Upper lobe of left lung (tissue), 6 donors: Measurements from ENCODE around the gene CLASRP. TPM values are rescaled to one million over a fixed set of nuclear protein-coding genes. Genes with fewer than 3 reads are reported as not detected.
A peak's percentile ranks its signal among the peaks of the same experiment; 100 is the strongest.

Experiments used
- ATAC-seq, 2 donors: fragments of 200-7000 bp; cut with Tn5 transposase; one replicate each; pipeline ENCODE4 v1.9.1; 2022; ENCODE audit warnings: mild to moderate bottlenecking in 2 of 2, moderate library complexity in 2 of 2; ENCODE audit not compliant: low FRiP score in 2 of 2
- DNase-seq, 2 donors: peaks; one replicate each; pipeline ENCODE4 v3.0.0-alpha.2; 2019 to 2020
- H3K27ac ChIP-seq, 4 donors: fragments of 200-600 bp; sonication (generic); one replicate each; pipeline ENCODE4 v1.5.1; 2016 to 2019
- H3K27me3 ChIP-seq, 4 donors: fragments of 200-600 bp; sonication (generic); one replicate each; pipeline ENCODE4 v1.5.1; 2017 to 2019
- H3K36me3 ChIP-seq, 4 donors: fragments of 200-600 bp; sonication (generic); one replicate each; pipeline ENCODE4 v1.5.1; 2016 to 2019
- H3K4me1 ChIP-seq, 4 donors: fragments of 200-600 bp; sonication (generic); one replicate each; pipeline ENCODE4 v1.5.1; 2018 to 2019
- H3K4me3 ChIP-seq, 4 donors: fragments of 200-600 bp; sonication (generic); one replicate each; pipeline ENCODE4 v1.5.1; 2017 to 2019; ENCODE audit warnings: mild to moderate bottlenecking in 2 of 4, moderate library complexity in 1 of 4
- H3K9me3 ChIP-seq, 4 donors: fragments of 200-600 bp; sonication (generic); one replicate each; pipeline ENCODE4 v1.5.1; 2018 to 2019
- CTCF ChIP-seq, 6 experiments: fragments of 450-650 bp in 4 of 6; fragments of 200-600 bp in 2 of 6; sonication (generic) in 2 of 6; IDR thresholded peaks; one replicate each; pipeline ENCODE4 v1.5.1; 2016 to 2019; ENCODE audit warnings: antibody characterized with exemption in 6 of 6
- EP300 ChIP-seq, 4 donors: sonication (generic); formaldehyde crosslinking; IDR thresholded peaks; one replicate each; pipeline ENCODE4 v1.5.1; 2017; ENCODE audit warnings: antibody characterized with exemption in 4 of 4, control low read depth in 2 of 4
- POLR2A ChIP-seq, 4 donors: fragments of 450-650 bp; IDR thresholded peaks; one replicate each; pipeline ENCODE4 v1.5.1; 2016 to 2017; ENCODE audit warnings: antibody characterized with exemption in 4 of 4, mild to moderate bottlenecking in 2 of 4
- POLR2AphosphoS5 ChIP-seq, 2 donors: sonication (generic); formaldehyde crosslinking; IDR thresholded peaks; one replicate each; pipeline ENCODE4 v1.5.1; 2017; ENCODE audit warnings: antibody characterized with exemption in 2 of 2
- WGBS, 2 donors: methylation state at CpG; one replicate each; pipeline ENCODE4 v1.1.5; 2017 to 2018; 5-methylcytosine and 5-hydroxymethylcytosine counted together
- total RNA-seq, 6 donors: library from RNA; depleted of rRNA in 4 of 6; stranded (reverse); fragments of >200 nt in 4 of 6; gene quantifications; one replicate each; pipeline versions ENCODE4 v1.1.0 to v1.2.1, GENCODE V29; 2016 to 2021
- donor health status: DM: no; HTN: no; CAD: no; lungs with moderate emphysema.
- donor health status: DM: no; HTN: yes; CAD: no; lungs with severe emphysema.

CLASRP gene
- total RNA-seq, result 100 to 1,000 TPM in 1 of 6 donors, 10 to 100 TPM in 5; 38.0 to 295 (median 71.6) TPM

GRCh38 chr19:45038931-45039893 lies at the start of gene CLASRP:
CLASRP (plus strand) TSS chr19:45039045; CDS start chr19:45040213, 1,168 bp downstream.
- H3K27me3 ChIP-seq, result no peaks in the 10 kb centered on the region
- peaks cover 0 to 68% (median 49%) of the 10 kb centered on the region in 4 donors for H3K36me3 ChIP-seq
- DNase-seq, result peak; percentile 90 to 97
- TF ChIP-seq POLR2AphosphoS5 (IDR thresholded peaks at IDR 0.05) (peak; percentile 96 to 97), POLR2A (IDR thresholded peaks at IDR 0.05) (peak; percentile 78 to 96 (median 92)), EP300 (IDR thresholded peaks at IDR 0.05) (no peak), CTCF (IDR thresholded peaks at IDR 0.05) (peak in 1 of 6 experiments; percentile 9)
- H3K27ac ChIP-seq, result peak within 1 kb of the TSS; percentile 93 to 96 (median 95)
- no peaks in the 10 kb centered on the region for H3K9me3 ChIP-seq
- H3K4me1 ChIP-seq, result peaks cover 18 to 35% (median 28%) of the 10 kb centered on the region in 4 donors
- WGBS, 2 donors, result 3 to 4% methylated on average over 36 to 62 of the region's 62 CpGs
- peak within 1 kb of the TSS; percentile 68 to 100 (median 84) for H3K4me3 ChIP-seq
- ATAC-seq, result peak; percentile 96 to 99

- H3K4me1 ChIP-seq, result no peaks in the 10 kb centered on the region
- H3K9me3 ChIP-seq, result no peaks in the 10 kb centered on the region
- H3K36me3 ChIP-seq, result peaks cover 11 to 78% (median 65%) of the 10 kb centered on the region in 4 donors
- TF ChIP-seq POLR2A (IDR thresholded peaks at IDR 0.05), result no peak
- no peak for TF ChIP-seq EP300 (IDR thresholded peaks at IDR 0.05)
- TF ChIP-seq POLR2AphosphoS5 (IDR thresholded peaks at IDR 0.05), result no peak
- TF ChIP-seq CTCF (IDR thresholded peaks at IDR 0.05), result no peak
- H3K27ac ChIP-seq, result no peak overlapping the region
- no peak for DNase-seq
- WGBS, 2 donors, result 84 to 93% methylated on average over 10 to 14 of the region's 14 CpGs
- no peak overlapping the region for H3K4me3 ChIP-seq
- no peaks in the 10 kb centered on the region for H3K27me3 ChIP-seq
- no peak for ATAC-seq
Measured at GRCh38 chr19:44990459-44990858, 48.4 kb upstream of the CLASRP start.

- 95 to 96% methylated on average over 7 to 10 of the region's 12 CpGs for WGBS, 2 donors
- Histone ChIP-seq H3K9me3 (no peaks in the 10 kb centered on the region), H3K27ac (no peak overlapping the region), H3K4me3 (no peak overlapping the region), H3K27me3 (no peaks in the 10 kb centered on the region), H3K36me3 (peaks cover 11 to 73% (median 60%) of the 10 kb centered on the region in 4 donors), H3K4me1 (no peaks in the 10 kb centered on the region)
- TF ChIP-seq CTCF (IDR thresholded peaks at IDR 0.05) (no peak), POLR2AphosphoS5 (IDR thresholded peaks at IDR 0.05) (no peak), POLR2A (IDR thresholded peaks at IDR 0.05) (no peak), EP300 (IDR thresholded peaks at IDR 0.05) (no peak)
- DNase-seq (no peak), ATAC-seq (no peak)
Measured at GRCh38 chr19:44990966-44991365, 47.9 kb upstream of the CLASRP start.

GRCh38 chr19:44992336-44993163 lies 46.3 kb upstream of the CLASRP start:
- peak in 1 of 2 donors; percentile 75 for DNase-seq
- Histone ChIP-seq H3K4me3 (no peak overlapping the region), H3K27me3 (no peaks in the 10 kb centered on the region), H3K27ac (no peak overlapping the region), H3K36me3 (peaks cover 7 to 57% (median 45%) of the 10 kb centered on the region in 4 donors), H3K4me1 (no peaks in the 10 kb centered on the region), H3K9me3 (no peaks in the 10 kb centered on the region)
- no peak for TF ChIP-seq POLR2A (IDR thresholded peaks at IDR 0.05)
- no peak for TF ChIP-seq CTCF (IDR thresholded peaks at IDR 0.05)
- TF ChIP-seq EP300 (IDR thresholded peaks at IDR 0.05), result no peak
- TF ChIP-seq POLR2AphosphoS5 (IDR thresholded peaks at IDR 0.05), result no peak
- no peak for ATAC-seq
- WGBS, 2 donors, result 95 to 96% methylated on average over 32 to 39 of the region's 44 CpGs
